NCI-H1092 treated with DMSO at 0.1 percent for 48 hours (cell line): ENCODE results near the gene ATP2B2.
A peak's percentile ranks its signal among the peaks of the same experiment; 100 is the strongest.

Source experiments
- DNase-seq: peaks from one replicate; lab custom pipeline; 2025; lab: John Stamatoyannopoulos, UW

The ATP2B2 gene

DNA sequence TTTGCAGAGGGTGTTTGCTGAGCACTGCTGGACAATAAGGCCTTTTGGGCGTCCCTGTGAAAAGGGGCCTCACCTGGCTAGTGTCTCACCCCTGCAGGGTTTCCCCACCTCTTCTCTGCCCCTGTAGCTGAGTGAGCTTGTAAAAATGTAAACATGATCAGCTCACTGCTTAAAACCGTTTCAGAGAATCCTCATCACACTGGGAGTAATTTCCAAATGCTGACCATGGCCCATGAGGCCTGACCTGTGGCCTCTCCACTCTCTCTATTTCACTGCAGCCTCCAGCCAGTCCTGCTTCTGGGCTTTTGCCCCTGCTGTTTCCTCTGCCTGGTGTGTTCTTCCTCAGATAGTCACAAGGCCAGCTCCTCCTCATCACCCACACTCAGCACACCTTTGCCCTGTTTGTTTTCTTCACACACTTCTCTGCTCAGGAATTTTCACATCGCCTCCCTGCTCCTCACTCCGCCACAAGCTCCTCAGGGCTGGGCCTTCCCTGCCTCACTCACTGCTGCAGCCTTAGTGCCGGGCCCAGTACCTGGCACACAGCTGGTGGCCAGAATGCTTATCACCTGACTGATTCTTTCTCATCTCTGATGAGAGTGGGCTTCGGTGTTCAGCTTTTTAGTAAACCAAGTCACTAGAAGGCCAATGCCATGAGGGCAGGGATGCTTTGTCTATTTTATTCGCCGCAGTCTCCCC is 105.2 kb downstream of the ATP2B2 start:
- no peak for DNase-seq

DNA sequence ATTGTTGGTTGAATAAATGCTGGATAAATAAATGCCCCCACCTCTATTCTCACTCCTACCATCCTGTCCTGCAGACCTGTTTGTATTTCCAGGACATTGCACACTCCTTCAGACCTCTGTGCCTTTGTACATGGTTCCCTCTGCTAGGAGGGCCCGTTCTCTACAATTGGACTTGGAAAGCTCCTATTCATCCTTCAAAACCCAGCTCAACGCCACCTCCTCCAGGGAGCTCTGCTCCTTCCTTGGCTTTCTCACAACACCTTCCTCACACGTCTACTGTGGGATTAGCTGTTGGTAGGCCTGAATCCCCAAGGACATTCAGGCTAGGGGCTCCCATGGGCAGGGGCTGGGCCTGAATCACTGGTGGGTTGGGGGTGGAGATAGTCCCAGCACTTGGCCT is 105.8 kb downstream of the ATP2B2 start:
- DNase-seq: no peak

DNA sequence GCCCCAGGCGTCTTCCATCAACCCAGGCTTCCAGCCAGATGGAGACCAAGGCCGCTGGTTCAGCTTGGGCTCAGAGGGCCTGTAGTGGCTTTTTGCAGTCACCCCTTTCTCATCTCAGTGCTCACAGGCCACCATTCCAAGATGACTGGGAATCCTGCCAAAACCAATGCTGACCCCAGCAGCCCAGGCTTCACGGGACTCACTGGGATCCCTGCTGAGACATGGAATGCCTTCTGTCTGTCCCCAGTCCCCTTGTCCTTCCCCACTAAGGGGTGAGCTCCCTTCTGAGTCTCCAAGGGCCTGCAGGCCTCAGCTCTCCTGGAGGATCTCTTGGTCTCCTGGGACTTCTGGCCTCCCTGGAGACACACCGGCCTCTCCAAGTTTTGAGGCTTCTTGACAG is 107.0 kb downstream of the ATP2B2 start:
- DNase-seq: peak; percentile 12

DNA sequence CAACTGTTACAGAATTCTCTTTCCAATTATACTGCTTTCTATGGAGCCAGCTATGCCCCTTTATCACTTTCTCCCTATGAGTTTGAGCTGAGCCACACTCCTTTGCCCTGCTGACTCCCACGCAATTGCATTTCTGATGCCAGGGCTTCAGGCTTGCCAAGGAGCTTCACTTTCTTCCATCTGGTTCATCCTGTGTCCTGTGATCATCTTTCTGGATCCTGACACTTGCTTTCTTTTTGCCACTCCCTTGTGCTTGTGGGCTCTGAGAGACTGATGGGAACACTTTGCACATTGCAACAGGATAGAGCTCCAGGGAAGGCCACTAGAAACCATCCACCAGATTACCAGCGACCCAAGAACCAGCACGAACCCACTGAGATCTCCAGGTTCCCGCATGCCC is 107.5 kb downstream of the ATP2B2 start:
- no peak for DNase-seq

DNA sequence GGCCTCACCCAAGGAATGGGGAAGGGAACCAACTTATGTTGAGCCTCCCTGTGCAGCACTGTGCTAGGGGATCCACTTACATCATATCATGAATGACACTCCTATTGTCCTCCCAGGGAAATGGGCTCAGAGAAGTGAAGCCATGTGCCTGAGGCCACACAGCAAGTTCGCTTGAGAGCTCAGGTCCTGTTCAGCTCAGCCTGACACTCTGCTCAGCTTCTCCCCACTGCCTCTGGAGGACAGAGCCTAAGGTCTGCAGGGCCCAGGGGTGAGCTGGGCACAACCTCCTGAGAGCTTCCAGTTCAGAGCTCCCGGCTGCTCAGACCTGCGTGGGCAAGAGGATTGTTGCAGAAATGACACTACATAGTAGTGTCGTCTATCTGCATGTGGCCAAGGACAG is 108.5 kb downstream of the ATP2B2 start:
- DNase-seq: no peak

DNA sequence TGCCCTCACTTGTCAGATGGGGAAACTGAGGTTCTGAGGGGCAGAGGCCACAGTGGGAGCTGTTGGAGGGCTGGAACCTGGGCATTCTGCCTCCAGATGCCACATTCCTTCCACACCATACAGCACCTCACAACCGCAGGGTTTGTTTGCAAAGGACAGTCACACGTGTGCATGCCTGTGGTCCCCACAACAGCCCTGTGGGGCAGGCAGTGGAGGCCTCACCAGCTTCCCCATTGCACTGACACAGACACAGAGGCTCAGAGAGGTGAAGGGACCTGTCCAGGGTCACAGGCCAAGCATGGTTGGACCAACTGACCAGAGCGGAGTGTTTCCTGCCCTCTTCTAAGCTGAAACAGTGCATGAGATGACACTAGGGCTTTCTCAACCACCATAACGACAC is 109.3 kb downstream of the ATP2B2 start:
- DNase-seq: no peak

DNA sequence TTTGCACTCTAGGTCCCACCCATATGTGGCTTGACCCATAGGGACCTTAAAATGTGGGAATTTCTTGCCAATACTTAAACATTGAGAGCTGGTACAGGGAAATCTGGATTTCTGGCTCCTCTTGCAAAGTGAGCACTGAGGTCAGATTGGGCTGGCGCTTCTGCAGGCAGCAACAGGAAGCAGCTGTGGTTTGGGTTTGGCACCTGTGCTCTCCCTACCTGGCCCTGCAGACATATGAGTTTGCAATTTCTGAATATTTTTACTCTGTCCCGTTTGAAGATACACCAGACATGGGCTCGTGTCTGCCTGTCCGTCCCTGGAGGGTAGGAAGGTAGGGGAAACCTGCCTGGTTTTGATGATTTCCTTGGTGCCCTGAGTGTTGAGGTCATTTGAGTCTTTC is 109.7 kb downstream of the ATP2B2 start:
- DNase-seq: no peak

DNA sequence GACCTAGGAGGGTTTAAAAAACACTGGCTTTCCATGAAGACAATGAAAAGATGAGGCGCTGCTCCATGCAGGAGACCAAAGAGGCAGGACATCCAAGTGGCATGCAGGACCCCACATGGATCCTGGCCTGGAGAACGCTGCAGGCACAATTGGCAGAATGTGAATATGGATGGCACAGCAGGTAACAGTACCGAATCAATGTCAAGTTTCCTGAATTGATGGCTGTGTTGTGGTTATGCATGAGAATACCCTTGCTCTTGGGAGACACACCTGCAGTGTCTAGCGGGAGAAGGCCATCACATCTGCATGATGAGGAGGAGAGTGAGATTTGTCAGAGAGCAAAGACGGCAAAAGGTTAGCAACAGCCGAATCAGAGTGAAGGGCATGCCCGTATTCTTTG is 110.2 kb downstream of the ATP2B2 start:
- no peak for DNase-seq

DNA sequence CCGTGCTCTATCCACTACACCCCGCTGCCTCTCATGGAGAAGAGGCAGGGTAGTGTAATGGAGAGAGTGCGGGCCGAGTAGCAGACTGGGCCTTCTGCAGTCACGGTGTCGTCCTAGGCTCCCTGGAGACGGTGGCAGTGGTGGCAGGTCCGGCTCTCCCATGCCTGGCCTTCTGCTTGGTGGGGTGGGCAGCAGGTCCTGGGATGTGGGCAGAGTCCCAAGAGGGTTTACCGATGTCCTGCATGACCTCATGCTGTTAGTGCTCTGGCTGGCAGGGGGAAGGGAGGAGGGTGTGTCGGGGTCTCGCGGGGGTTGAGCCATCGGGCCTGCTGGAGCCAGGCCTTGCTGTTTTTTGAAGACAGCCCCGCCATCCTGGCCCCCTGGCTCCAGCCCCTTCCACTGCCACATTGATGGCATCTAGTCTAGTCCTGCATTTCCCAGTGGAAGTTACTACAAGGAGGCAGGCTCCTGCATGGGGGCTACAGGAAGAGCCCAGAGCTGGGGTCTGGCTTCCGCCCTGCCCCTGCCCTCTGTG is 110.8 kb downstream of the ATP2B2 start:
- no peak for DNase-seq

DNA sequence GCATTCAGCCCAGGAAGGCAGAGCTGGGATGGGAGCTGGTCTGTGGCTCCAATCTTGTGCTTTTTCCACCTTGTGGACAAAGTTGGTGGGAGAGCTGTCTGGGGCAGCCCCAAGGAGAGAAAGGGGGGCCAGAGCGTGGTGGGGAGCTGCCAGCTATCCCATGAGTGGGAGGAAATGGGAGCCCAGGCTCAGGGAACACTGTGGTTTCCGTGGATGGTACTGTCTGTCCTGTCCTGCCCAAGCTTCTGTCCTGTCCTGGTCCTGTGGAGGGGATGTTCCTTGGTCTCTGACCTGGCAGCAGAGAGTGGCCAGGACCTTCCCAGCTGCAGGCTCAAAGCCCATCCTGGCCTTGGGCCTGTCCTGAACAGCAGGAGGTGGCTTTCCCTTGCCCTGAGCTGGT is 111.9 kb downstream of the ATP2B2 start:
- DNase-seq: no peak

DNA sequence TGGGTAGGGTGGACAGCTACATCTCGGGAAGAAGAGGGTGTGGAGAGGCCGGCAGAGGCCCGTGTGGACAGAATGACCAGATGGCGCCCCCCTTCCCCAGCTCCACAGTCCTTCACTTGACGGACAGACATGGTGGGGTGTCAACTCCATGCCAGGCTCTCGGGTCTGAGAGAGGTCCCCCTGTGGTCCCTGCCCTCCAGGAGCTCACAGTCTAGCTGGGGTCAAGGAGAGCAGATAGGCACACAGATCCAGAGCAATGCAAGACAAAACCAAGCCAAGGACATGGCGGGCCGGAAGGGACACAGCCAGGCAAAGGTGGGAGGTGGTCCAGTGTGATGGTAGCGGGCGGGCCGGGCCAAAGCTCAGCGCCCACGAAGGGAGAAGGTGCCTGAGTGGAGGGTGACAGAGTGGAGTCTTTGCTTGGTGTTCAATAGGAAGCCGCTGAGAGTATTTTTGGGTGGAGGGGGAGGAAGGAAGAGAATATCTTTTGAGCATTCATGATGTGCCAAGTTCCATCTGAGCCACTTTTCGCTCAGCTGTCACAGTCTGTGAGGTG is 112.4 kb downstream of the ATP2B2 start:
- no peak for DNase-seq

DNA sequence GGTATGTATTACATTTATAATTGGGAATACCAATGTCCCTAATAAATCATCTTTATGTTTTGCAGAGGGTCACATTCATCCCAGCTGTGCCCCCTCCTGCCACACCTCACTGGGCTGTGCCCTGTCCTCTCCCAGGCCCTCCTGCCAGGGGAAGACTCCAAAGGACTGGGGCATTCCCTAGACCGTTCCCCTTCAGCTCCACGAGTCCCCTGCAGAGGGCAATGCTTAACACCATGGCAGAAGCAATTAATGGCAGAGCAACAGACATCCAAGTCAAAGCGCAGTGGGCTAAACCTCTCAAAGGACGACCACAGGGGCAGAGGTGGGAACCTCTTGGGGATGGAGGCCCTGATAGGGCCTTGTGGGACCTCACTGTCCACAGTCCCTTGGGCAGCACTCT is 113.1 kb downstream of the ATP2B2 start:
- no peak for DNase-seq

DNA sequence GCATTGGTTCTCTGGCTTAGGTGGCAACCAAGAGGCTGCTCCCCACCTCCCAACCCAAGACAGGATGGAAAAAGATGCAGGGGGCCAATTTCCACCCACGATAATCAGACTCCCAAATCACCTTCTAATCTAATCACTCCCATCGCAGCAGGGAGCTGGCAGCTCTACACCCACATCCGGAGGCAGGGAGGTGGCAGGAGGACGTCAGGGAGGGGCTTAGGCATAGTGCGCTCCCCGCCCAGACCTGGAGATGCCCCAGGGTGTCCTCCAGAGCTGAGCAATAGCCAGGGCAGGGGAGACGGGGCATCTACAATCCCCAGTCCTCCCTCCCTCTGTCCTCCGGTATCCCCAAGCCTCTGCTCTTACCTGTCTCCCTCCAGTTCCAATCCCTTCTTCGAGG is 114.0 kb downstream of the ATP2B2 start:
- DNase-seq: no peak

DNA sequence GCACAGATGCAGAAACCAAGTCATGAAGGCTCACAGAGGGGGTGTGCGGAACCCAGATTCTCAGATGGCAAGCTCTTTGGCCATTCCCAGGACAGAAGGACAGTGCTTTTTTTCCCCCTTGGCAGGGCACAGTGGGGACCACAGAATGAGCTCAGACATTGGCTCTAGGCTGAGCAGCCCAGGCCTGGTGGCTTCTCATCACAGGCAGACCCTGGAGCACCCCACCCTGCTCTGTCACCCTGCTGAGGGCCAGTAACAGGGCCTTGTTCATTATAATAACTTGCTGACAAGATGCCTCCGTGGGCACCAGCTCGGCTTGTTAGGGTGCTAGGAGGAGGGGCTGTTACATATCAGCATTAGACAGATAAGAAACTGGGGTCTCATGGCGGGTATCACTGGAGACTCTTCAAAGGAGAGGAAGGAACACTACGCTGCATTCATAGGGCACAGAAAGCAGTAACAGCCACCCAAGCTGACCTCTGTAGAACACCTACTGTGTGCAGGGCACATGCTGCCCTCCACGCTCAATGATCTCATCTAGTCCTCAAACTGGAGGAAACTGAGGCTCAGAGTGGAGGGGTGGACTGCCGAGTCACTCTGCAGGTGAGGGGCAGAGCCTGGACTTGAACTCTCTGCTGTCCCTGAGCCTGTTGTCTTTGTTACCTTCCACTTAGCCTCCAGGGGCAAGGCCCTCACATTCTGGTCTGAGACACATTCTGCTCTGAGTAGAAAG is 114.6 kb downstream of the ATP2B2 start:
- no peak for DNase-seq

DNA sequence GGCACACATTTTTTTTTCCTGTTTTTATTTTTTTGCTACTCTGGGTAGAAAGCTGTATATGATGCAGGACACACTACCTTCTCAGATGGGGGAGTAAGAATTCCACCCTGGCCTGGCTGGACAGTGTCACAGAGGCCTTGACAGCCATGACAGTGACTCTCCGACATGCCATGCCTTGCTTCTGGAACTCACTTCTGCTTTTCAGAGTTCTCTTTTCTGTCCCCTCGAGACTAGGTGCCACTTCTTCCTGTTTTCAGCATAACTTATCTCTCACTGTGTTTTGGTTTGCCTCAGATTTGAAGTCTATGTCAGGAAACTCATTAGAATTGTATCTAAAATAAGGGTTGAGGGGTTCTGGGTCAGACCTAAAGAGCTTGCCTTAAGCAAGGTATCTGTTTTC is 115.4 kb downstream of the ATP2B2 start:
- DNase-seq: no peak

DNA sequence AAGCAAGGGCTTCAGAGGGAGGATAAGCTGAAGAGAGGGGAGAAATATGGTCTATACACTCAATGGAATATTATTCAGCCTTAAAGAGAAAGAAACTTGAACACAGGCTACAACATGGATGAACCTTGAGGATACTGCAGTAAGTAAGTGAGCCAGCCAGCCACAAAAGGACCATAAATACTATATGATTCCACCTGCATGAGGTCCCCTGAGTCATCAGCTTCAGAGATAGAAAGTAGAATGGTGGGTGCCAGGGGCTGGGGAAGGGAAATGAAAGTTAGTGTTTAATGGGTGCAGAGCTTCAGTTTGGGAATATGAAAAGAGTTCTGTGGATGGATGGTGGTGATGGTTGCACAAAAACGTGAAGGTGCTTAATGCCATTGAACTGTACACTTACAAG is 116.0 kb downstream of the ATP2B2 start:
- no peak for DNase-seq

DNA sequence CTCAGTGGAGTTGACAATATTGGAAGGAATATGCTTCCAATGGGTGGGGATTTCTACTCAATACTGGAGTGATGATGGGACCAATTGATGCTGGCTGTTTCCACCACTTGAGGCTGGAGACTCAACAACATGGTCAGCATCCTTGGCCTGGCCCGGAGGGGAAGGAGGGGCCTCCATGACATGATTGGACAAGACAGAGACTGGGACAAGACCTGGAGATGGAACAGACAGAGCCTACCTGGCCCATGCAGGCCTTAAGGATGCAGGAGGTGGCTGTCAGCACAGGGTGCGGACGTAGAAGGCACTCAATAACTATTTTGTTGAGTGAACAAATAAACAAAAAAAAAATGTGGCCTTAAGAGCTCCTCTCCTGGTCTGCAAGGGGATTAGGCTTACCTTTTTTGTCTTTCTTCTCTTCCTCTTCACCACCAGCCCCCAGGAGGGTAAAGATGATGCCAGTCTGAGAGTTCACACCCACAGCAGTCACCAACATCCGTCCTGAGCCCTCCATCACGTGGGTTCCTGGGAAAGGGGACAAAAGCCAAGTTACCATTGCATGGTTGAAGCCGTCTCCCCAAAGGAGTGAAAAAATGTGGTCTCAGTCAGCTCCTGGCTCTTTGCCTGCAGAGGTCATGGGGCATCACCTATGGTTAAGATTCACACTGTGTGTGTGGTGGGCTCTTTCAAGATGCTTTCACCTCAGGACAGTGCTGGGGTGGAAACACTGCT is 117.3 kb downstream of the ATP2B2 start:
- DNase-seq: no peak

DNA sequence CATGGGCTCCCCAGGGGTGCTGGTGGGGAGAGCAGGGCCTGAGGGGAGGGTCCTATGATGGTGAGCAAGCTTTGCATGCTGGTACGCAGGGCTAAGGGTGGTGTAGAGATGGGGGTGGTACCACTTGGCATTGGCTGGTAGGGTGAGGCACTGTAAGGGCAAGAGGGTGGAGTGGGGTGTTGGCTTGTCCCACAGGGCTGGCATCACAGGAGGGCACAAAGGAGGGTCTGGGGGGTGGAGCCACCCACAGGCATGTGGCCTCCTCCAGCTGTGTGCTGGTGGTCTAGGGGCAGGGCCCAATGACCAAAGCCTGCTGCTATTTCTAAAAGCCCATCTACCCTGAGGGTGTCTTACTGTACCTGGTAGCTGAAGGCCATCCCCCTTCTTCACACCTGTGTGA is 119.3 kb downstream of the ATP2B2 start:
- DNase-seq: no peak

DNA sequence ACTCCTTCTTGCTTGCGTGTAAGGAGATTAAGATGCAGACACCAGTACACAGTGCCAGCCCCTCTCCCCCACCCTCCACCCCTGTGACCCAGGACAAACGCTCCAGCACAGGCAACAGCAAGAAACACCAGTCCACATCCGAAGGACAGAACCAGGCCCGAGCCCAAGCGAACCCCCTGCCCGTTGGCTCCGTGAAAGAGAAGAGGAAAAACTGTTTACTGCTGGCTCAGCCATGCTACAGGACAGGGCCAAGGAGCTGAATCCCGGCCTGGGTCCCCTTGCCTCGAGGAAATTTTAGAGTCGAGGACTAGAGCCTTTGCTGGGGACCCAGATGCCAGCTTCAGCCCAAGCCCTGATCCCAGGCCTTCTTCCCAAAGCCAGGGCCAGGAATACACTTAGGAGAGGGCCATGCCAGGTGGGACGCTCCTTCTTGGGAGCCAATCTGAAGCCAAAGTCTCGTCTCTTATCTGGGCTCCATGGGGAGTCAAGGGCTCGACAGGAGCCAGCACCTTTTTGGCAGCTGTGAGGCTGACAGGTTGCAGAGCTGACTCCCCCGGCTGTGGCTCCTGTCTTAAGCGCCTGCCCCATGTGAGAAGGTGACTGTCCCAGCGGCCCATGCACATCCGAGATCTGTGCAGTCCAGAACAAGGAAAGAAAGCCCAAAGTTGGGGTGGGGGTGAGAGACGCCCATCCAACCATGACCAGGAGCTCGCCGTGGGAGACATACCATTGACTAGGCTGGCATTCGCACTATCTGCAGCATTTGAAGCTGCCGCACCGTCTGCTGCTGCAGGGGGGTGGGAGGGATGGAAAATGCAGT is 120.6 kb downstream of the ATP2B2 start:
- DNase-seq: no peak

DNA sequence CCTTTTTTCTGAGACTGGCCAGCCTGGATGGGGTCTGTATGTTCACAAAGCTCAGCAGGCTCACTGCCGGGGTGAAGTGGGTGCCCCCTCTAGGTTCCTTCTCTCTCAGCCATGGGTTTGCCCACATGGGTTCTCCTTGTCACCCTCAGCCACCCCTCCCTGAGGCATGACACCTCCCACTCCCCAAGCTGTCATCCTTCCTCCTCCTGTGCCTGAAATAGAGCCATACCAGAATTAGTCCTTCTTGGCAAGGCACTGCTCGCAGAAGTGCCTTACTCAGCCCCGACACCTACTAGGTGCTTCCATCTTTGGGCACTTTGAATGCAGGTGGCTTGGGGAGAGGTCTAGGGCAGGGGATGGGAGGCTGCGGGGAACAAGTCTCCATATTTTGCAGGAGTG is 121.5 kb downstream of the ATP2B2 start:
- no peak for DNase-seq

DNA sequence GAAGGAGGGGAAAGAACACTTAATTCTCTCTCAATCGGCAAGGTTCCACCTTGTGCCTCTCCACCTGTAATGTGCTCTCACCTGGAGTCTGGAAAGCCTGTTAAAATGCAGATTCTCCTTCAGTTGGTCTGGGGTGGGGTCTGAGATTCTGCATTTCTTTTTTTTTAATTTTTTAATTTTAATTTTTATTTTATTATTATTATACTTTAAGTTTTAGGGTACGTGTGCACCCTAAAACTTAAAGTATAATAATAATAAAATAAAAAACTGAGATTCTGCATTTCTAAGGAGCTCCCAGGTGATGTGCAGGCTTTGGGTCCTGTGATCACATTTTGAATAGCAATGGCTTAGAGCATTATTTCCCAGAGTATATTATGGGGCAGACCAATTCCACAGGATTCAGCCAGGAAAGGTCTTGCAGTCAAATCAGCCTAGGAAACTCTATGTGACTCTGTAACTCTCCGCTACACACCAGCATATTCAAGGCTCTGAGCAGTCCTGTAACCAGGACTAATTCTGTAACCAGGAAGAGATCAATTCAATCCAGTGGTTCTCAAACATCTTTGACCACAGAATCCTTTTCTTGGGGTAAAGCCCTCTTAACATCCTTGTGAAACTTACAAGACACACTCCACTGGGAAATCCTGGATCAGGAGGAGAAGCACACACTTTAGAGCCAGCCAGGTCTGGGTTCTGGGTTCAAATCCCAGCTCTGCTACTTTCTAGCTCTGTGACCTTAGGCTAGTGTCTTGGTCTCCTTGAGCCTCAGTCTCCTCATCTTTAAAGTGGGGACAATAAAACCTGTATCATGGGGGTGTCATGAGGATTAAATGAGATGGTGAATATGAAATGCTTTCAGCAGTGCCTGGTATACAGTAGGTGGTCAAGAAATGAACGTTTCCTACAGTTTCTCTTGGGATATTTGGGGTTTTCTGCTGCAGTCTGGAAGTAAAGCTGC is 122.2 kb downstream of the ATP2B2 start:
- no peak for DNase-seq
